SH-SY5Y (cell line): ENCODE results near the gene SKP2.

Experiments used
- GATA2 ChIP-seq: IDR thresholded peaks from 2 replicates; pipeline ENCODE4 v1.6.1; 2011; ENCODE audit warnings: mild to moderate bottlenecking, low read depth, low read length
- GATA3 ChIP-seq: IDR thresholded peaks from 2 replicates; pipeline ENCODE4 v1.6.1; 2011; ENCODE audit warnings: low read depth, mild to moderate bottlenecking, low read length, moderate library complexity

GRCh38 chr5:36215910-36216309 is 64.0 kb downstream of the SKP2 start:
- TF ChIP-seq GATA2, result no peak
- TF ChIP-seq GATA3, result no peak
